Measurements from ENCODE around the gene PCMT1. TPM values are rescaled to one million over a fixed set of nuclear protein-coding genes. Genes with fewer than 3 reads are reported as not detected.

The PCMT1 gene
- total and polyA plus RNA-seq, 2 of the 13 experiments (the other 11 are each of a cell fraction or from before 2014, with no cell fraction given), result 112 to 169 TPM

DNA sequence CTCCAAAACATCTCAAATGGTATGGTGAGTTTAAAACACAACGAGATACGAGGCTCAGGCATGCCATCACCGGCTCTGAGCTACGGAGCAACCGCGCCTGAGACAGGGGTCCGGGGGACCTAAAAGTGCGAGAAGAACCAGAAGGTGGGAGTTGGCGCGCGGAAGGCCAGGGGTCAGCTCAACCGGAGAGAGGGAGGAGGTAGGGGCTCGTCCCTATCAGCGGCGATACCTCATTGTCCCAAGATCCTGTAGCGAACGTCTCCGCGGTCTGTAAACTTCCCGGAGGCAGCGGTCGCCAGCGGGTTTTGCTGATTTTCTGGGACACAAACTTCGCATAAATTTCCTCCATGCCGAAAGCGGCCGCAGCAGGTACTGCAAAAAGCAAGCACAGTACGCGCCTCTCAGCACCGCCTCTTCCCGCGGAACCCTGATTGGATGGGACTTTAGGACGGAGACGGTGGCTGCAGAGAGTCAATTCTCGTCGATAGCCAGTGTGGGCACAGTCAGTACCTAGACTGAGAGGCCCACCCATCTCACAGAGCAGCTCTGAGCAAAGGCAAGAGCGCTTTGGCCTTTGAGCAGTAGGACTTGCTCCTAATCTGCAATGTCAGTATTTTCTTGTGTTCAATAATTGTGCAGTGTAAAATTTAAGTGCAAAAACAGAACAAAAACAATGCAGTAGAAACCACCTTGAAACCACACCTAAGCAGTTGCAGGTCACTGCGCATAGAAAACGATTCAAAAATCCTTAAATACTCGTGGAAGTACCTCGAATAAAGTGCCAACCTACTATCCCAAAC is 3.2 kb upstream of the PCMT1 start, which contains the start of gene NUP43 (continued):
- TF ChIP-seq, protein P1, sequence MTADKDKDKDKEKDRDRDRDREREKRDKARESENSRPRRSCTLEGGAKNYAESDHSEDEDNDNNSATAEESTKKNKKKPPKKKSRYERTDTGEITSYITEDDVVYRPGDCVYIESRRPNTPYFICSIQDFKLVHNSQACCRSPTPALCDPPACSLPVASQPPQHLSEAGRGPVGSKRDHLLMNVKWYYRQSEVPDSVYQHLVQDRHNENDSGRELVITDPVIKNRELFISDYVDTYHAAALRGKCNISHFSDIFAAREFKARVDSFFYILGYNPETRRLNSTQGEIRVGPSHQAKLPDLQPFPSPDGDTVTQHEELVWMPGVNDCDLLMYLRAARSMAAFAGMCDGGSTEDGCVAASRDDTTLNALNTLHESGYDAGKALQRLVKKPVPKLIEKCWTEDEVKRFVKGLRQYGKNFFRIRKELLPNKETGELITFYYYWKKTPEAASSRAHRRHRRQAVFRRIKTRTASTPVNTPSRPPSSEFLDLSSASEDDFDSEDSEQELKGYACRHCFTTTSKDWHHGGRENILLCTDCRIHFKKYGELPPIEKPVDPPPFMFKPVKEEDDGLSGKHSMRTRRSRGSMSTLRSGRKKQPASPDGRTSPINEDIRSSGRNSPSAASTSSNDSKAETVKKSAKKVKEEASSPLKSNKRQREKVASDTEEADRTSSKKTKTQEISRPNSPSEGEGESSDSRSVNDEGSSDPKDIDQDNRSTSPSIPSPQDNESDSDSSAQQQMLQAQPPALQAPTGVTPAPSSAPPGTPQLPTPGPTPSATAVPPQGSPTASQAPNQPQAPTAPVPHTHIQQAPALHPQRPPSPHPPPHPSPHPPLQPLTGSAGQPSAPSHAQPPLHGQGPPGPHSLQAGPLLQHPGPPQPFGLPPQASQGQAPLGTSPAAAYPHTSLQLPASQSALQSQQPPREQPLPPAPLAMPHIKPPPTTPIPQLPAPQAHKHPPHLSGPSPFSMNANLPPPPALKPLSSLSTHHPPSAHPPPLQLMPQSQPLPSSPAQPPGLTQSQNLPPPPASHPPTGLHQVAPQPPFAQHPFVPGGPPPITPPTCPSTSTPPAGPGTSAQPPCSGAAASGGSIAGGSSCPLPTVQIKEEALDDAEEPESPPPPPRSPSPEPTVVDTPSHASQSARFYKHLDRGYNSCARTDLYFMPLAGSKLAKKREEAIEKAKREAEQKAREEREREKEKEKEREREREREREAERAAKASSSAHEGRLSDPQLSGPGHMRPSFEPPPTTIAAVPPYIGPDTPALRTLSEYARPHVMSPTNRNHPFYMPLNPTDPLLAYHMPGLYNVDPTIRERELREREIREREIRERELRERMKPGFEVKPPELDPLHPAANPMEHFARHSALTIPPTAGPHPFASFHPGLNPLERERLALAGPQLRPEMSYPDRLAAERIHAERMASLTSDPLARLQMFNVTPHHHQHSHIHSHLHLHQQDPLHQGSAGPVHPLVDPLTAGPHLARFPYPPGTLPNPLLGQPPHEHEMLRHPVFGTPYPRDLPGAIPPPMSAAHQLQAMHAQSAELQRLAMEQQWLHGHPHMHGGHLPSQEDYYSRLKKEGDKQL (CRISPR knock-in tag; IDR thresholded peaks at IDR 0.05; ENCODE audit: low read depth), result no peak
- TF ChIP-seq YY1 (IDR thresholded peaks at IDR 0.05; ENCODE audit: insufficient read depth, insufficient replicate concordance, low read depth, low read length), result peak; percentile 77
- TF ChIP-seq SIX1 (CRISPR knock-in tag; IDR thresholded peaks at IDR 0.05; ENCODE audit: borderline replicate concordance), result no peak; the same call in 1 of the 2 replicates
- TF ChIP-seq, protein P2, sequence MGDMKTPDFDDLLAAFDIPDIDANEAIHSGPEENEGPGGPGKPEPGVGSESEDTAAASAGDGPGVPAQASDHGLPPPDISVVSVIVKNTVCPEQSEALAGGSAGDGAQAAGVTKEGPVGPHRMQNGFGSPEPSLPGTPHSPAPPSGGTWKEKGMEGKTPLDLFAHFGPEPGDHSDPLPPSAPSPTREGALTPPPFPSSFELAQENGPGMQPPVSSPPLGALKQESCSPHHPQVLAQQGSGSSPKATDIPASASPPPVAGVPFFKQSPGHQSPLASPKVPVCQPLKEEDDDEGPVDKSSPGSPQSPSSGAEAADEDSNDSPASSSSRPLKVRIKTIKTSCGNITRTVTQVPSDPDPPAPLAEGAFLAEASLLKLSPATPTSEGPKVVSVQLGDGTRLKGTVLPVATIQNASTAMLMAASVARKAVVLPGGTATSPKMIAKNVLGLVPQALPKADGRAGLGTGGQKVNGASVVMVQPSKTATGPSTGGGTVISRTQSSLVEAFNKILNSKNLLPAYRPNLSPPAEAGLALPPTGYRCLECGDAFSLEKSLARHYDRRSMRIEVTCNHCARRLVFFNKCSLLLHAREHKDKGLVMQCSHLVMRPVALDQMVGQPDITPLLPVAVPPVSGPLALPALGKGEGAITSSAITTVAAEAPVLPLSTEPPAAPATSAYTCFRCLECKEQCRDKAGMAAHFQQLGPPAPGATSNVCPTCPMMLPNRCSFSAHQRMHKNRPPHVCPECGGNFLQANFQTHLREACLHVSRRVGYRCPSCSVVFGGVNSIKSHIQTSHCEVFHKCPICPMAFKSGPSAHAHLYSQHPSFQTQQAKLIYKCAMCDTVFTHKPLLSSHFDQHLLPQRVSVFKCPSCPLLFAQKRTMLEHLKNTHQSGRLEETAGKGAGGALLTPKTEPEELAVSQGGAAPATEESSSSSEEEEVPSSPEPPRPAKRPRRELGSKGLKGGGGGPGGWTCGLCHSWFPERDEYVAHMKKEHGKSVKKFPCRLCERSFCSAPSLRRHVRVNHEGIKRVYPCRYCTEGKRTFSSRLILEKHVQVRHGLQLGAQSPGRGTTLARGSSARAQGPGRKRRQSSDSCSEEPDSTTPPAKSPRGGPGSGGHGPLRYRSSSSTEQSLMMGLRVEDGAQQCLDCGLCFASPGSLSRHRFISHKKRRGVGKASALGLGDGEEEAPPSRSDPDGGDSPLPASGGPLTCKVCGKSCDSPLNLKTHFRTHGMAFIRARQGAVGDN (CRISPR knock-in tag; IDR thresholded peaks at IDR 0.05), result peak; percentile 95
- no peak for TF ChIP-seq SYNCRIP (IDR thresholded peaks at IDR 0.05; ENCODE audit: insufficient read depth, low read depth, low read length)
- TF ChIP-seq, protein P3, sequence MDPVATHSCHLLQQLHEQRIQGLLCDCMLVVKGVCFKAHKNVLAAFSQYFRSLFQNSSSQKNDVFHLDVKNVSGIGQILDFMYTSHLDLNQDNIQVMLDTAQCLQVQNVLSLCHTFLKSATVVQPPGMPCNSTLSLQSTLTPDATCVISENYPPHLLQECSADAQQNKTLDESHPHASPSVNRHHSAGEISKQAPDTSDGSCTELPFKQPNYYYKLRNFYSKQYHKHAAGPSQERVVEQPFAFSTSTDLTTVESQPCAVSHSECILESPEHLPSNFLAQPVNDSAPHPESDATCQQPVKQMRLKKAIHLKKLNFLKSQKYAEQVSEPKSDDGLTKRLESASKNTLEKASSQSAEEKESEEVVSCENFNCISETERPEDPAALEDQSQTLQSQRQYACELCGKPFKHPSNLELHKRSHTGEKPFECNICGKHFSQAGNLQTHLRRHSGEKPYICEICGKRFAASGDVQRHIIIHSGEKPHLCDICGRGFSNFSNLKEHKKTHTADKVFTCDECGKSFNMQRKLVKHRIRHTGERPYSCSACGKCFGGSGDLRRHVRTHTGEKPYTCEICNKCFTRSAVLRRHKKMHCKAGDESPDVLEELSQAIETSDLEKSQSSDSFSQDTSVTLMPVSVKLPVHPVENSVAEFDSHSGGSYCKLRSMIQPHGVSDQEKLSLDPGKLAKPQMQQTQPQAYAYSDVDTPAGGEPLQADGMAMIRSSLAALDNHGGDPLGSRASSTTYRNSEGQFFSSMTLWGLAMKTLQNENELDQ (CRISPR knock-in tag; IDR thresholded peaks at IDR 0.05; ENCODE audit: borderline replicate concordance), result no peak
- no peak for TF ChIP-seq JUNB (CRISPR knock-in tag; IDR thresholded peaks at IDR 0.05; ENCODE audit: borderline replicate concordance)
- TF ChIP-seq ZNF430 (CRISPR knock-in tag; IDR thresholded peaks at IDR 0.05), result peak; percentile 77
- TF ChIP-seq ZNF354B (CRISPR knock-in tag; IDR thresholded peaks at IDR 0.05), result no peak
- TF ChIP-seq ZNF468 (CRISPR knock-in tag; IDR thresholded peaks at IDR 0.05), result 0 out of 2 replicates have a peak, but pooled peaks have one; percentile 68
- peak; percentile 92 for TF ChIP-seq POLR2G (IDR thresholded peaks at IDR 0.05; ENCODE audit: low read depth, low read length)
- no peak for TF ChIP-seq ZNF326 (CRISPR knock-in tag; IDR thresholded peaks at IDR 0.05; ENCODE audit: borderline replicate concordance)
- TF ChIP-seq MTA3 (CRISPR knock-in tag; IDR thresholded peaks at IDR 0.05), result no peak
- 0 out of 2 replicates have a peak, but pooled peaks have one; percentile 37 for TF ChIP-seq JUN (CRISPR knock-in tag; IDR thresholded peaks at IDR 0.05)
- peak; percentile 91 for TF ChIP-seq XRCC5 (optimal IDR thresholded peaks at IDR 0.05; ENCODE audit: low read length)
- 0 out of 2 replicates have a peak, but pooled peaks have one; percentile 17 for TF ChIP-seq CBFB (CRISPR knock-in tag; IDR thresholded peaks at IDR 0.05)
- no peak; the same call in 1 of the 2 replicates for TF ChIP-seq ZNF101 (CRISPR knock-in tag; IDR thresholded peaks at IDR 0.05; ENCODE audit: borderline replicate concordance, low read depth)
